Neural progenitor cell (in vitro differentiated cells): ENCODE results near the gene BCL7A. TPM values are rescaled to one million over a fixed set of nuclear protein-coding genes. Genes with fewer than 3 reads are reported as not detected.

ENCODE experiments used
- DNase-seq: peaks from one replicate; pipeline ENCODE4 v3.0.0-alpha.2; 2016; ENCODE audit warnings: low spot score
- H2AFZ ChIP-seq: fragments of 200-600 bp; sonication (generic); replicated peaks from 2 replicates; pipeline ENCODE4 v1.6.1; 2016; ENCODE audit warnings: antibody characterized with exemption
- H3F3A ChIP-seq: fragments of 200-600 bp; sonication (generic); 2 replicates; pipeline ENCODE4 v1.6.1; 2016; ENCODE audit warnings: antibody characterized with exemption, low read depth
- H3K27ac ChIP-seq: fragments of 200-600 bp; sonication (generic); 2 replicates; pipeline ENCODE4 v1.5.1; 2016; ENCODE audit warnings: mild to moderate bottlenecking
- H3K27me3 ChIP-seq: fragments of 200-600 bp; sonication (generic); 2 replicates; pipeline ENCODE4 v1.6.1; 2016; ENCODE audit warnings: mild to moderate bottlenecking, moderate library complexity
- H3K36me3 ChIP-seq: fragments of 200-600 bp; sonication (generic); 2 replicates; pipeline ENCODE4 v1.5.1; 2016
- H3K4me1 ChIP-seq: fragments of 200-600 bp; sonication (generic); 2 replicates; pipeline ENCODE4 v1.6.1; 2016; ENCODE audit warnings: mixed run types
- H3K4me2 ChIP-seq: fragments of 200-600 bp; sonication (generic); 2 replicates; pipeline ENCODE4 v1.6.1; 2016
- H3K4me3 ChIP-seq: fragments of 200-600 bp; sonication (generic); 2 replicates; pipeline ENCODE4 v1.5.1; 2016
- H3K79me2 ChIP-seq: fragments of 200-600 bp; sonication (generic); 2 replicates; pipeline ENCODE4 v1.6.1; 2016; ENCODE audit warnings: low read depth
- H3K9ac ChIP-seq: fragments of 200-600 bp; sonication (generic); 2 replicates; pipeline ENCODE4 v1.6.1; 2016
- H3K9me3 ChIP-seq: fragments of 200-600 bp; sonication (generic); 2 replicates; pipeline ENCODE4 v1.5.1; 2016; ENCODE audit warnings: low read depth
- H4K20me1 ChIP-seq: fragments of 200-600 bp; sonication (generic); 2 replicates; pipeline ENCODE4 v1.6.1; 2016; ENCODE audit warnings: low read depth
- H3K27ac Mint-ChIP-seq: 3 replicates; pipeline ENCODE4 v1.8.0; 2021; ENCODE audit warnings: mixed read lengths
- H3K27me3 Mint-ChIP-seq: 2 replicates; pipeline ENCODE4 v1.8.0; 2022; ENCODE audit warnings: low read depth, mild to moderate bottlenecking, inconsistent platforms, moderate library complexity, mixed read lengths; ENCODE audit not compliant: insufficient read depth
- H3K36me3 Mint-ChIP-seq: 3 replicates; pipeline ENCODE4 v1.8.0; 2021; ENCODE audit warnings: mixed read lengths
- H3K4me1 Mint-ChIP-seq: 3 replicates; pipeline ENCODE4 v1.8.0; 2021; ENCODE audit warnings: mixed read lengths
- H3K4me3 Mint-ChIP-seq: 3 replicates; pipeline ENCODE4 v1.8.0; 2021; ENCODE audit warnings: mild to moderate bottlenecking, moderate library complexity, mixed read lengths
- H3K9me3 Mint-ChIP-seq: 3 replicates; pipeline ENCODE4 v1.8.0; 2020; ENCODE audit warnings: mixed read lengths
- CTCF ChIP-seq: fragments of 200-600 bp; sonication (generic); IDR thresholded peaks from 2 replicates; pipeline ENCODE4 v1.5.1; 2017; ENCODE audit warnings: antibody characterized with exemption, mild to moderate bottlenecking
- EZH2 ChIP-seq: fragments of 200-600 bp; sonication (generic); IDR thresholded peaks from 2 replicates; pipeline ENCODE4 v1.6.1; 2017; ENCODE audit warnings: antibody characterized with exemption, mild to moderate bottlenecking, moderate library complexity
- EZH2phosphoT487 ChIP-seq: fragments of 200-600 bp; sonication (generic); IDR thresholded peaks from 2 replicates; pipeline ENCODE4 v1.6.1; 2017; ENCODE audit warnings: antibody characterized with exemption
- total RNA-seq: library from RNA; depleted of rRNA; stranded (reverse); fragments of >200 nt; gene quantifications from 2 replicates; pipeline ENCODE4 v1.2.3, GENCODE V29; 2015; ENCODE audit warnings: low replicate concordance

Gene BCL7A
- total RNA-seq, 1 donor from 2014 or later: 22.1 TPM

GRCh38 chr12:122079532-122080081, 57.9 kb downstream of the BCL7A start:
- peak overlapping the region; percentile 96 for H3K4me2 ChIP-seq
- H3K9ac ChIP-seq: no peak overlapping the region
- H3K4me1 ChIP-seq: peaks cover 11% of the 10 kb centered on the region
- H3K4me1 Mint-ChIP-seq: peaks cover 28% of the 10 kb centered on the region
- H3K9me3 ChIP-seq: no peaks in the 10 kb centered on the region
- H3F3A ChIP-seq: peaks cover 1% of the 10 kb centered on the region
- peaks cover 14% of the 10 kb centered on the region for H3K36me3 Mint-ChIP-seq
- H3K27me3 ChIP-seq: peaks cover 89% of the 10 kb centered on the region
- H3K27me3 Mint-ChIP-seq: peaks cover 6% of the 10 kb centered on the region
- H3K79me2 ChIP-seq: no peaks in the 10 kb centered on the region
- DNase-seq: no peak
- peak overlapping the region; percentile 93 for H3K4me3 Mint-ChIP-seq
- H3K27ac Mint-ChIP-seq: no peak overlapping the region
- H3K36me3 ChIP-seq: no peaks in the 10 kb centered on the region
- peak overlapping the region; percentile 56 for H3K4me3 ChIP-seq
- peak overlapping the region; percentile 66 for H2AFZ ChIP-seq
- H4K20me1 ChIP-seq: peaks cover 22% of the 10 kb centered on the region
- H3K9me3 Mint-ChIP-seq: no peaks in the 10 kb centered on the region
- no peak overlapping the region for H3K27ac ChIP-seq
- TF ChIP-seq EZH2 (peak; percentile 80), EZH2phosphoT487 (peak; percentile 75), CTCF (no peak)

GRCh38 chr12:122080149-122081082, 58.7 kb downstream of the BCL7A start:
- H3K27ac ChIP-seq: no peak overlapping the region
- no peak overlapping the region for H2AFZ ChIP-seq
- no peaks in the 10 kb centered on the region for H3K36me3 ChIP-seq
- no peak overlapping the region for H3K27ac Mint-ChIP-seq
- peaks cover 81% of the 10 kb centered on the region for H3K27me3 ChIP-seq
- H3K4me2 ChIP-seq: peak overlapping the region; percentile 96
- no peak overlapping the region for H3K9ac ChIP-seq
- peaks cover 19% of the 10 kb centered on the region for H3K4me1 ChIP-seq
- peaks cover 31% of the 10 kb centered on the region for H3K4me1 Mint-ChIP-seq
- peak overlapping the region; percentile 56 for H3K4me3 ChIP-seq
- peak; percentile 40 for DNase-seq
- peaks cover 6% of the 10 kb centered on the region for H3F3A ChIP-seq
- peaks cover 17% of the 10 kb centered on the region for H3K36me3 Mint-ChIP-seq
- H3K9me3 Mint-ChIP-seq: no peaks in the 10 kb centered on the region
- peak overlapping the region; percentile 93 for H3K4me3 Mint-ChIP-seq
- peaks cover 27% of the 10 kb centered on the region for H4K20me1 ChIP-seq
- H3K9me3 ChIP-seq: no peaks in the 10 kb centered on the region
- no peaks in the 10 kb centered on the region for H3K79me2 ChIP-seq
- H3K27me3 Mint-ChIP-seq: peaks cover 6% of the 10 kb centered on the region
- TF ChIP-seq EZH2 (peak; percentile 17), CTCF (no peak)

GRCh38 chr12:122081083-122081696, 59.5 kb downstream of the BCL7A start:
- Histone ChIP-seq H3K9me3 (no peaks in the 10 kb centered on the region), H3K4me1 (peaks cover 19% of the 10 kb centered on the region), H2AFZ (no peak overlapping the region), H3K4me2 (no peak overlapping the region), H4K20me1 (peaks cover 31% of the 10 kb centered on the region), H3K27me3 (peaks cover 73% of the 10 kb centered on the region), H3K36me3 (no peaks in the 10 kb centered on the region), H3K4me3 (no peak overlapping the region), H3K9ac (no peak overlapping the region), H3F3A (peaks cover 6% of the 10 kb centered on the region), H3K79me2 (no peaks in the 10 kb centered on the region), H3K27ac (no peak overlapping the region)
- peaks cover 6% of the 10 kb centered on the region for H3K27me3 Mint-ChIP-seq
- peak overlapping the region; percentile 46 for H3K4me3 Mint-ChIP-seq
- H3K36me3 Mint-ChIP-seq: peaks cover 21% of the 10 kb centered on the region
- DNase-seq: no peak
- TF ChIP-seq EZH2: no peak
- TF ChIP-seq EZH2phosphoT487: no peak
- no peak for TF ChIP-seq CTCF
- no peak overlapping the region for H3K27ac Mint-ChIP-seq
- H3K9me3 Mint-ChIP-seq: no peaks in the 10 kb centered on the region
- peaks cover 37% of the 10 kb centered on the region for H3K4me1 Mint-ChIP-seq
